ENCODE results near the gene ZNF366. TPM values are rescaled to one million over a fixed set of nuclear protein-coding genes. Genes with fewer than 3 reads are reported as not detected.

Gene ZNF366
- total and polyA plus RNA-seq, 2 of the 13 experiments (the other 11 are each of a cell fraction or from before 2014, with no cell fraction given): not detected

- intact Hi-C loops (cut with micrococcal nuclease; ENCODE audit: unreplicated experiment) (no loop called here), in situ Hi-C loops (cut with HindIII; ENCODE audit: extremely low pct_ligation_motif_present, low pct_unique_long_range_greater_than_20kb) (no loop called here)
- TF ChIP-seq MEIS1 (CRISPR knock-in tag; IDR thresholded peaks at IDR 0.05; ENCODE audit: borderline replicate concordance) (no peak), ZFAT (CRISPR knock-in tag; conservative IDR thresholded peaks at IDR 0.05) (no peak), ZBTB7B (CRISPR knock-in tag; IDR thresholded peaks at IDR 0.05) (no peak), NFE2L1 (CRISPR knock-in tag; IDR thresholded peaks at IDR 0.05; ENCODE audit: borderline replicate concordance) (no peak), MTA3 (CRISPR knock-in tag; IDR thresholded peaks at IDR 0.05) (no peak), E2F1 (CRISPR knock-in tag; IDR thresholded peaks at IDR 0.05) (no peak), IRX3 (CRISPR knock-in tag; IDR thresholded peaks at IDR 0.05; ENCODE audit: borderline replicate concordance, low read depth) (no peak), ZNF256 (CRISPR knock-in tag; conservative IDR thresholded peaks at IDR 0.05) (no peak), ZNF280B (CRISPR knock-in tag; IDR thresholded peaks at IDR 0.05; ENCODE audit: borderline replicate concordance) (no peak), ZNF589 (CRISPR knock-in tag; conservative IDR thresholded peaks at IDR 0.05) (no peak)
- Histone ChIP-seq H3K79me2 (ENCODE audit: insufficient read depth, low read length) (no peaks in the 10 kb centered on the region), H3K27ac (ENCODE audit: extremely low read length, insufficient read depth, low read length) (no peak overlapping the region), H3K27me3 (ENCODE audit: control insufficient read depth in 1 of 2, insufficient read depth in 2 of 2, low read length in 2 of 2) (peaks cover 0 to 15% of the 10 kb centered on the region in 2 experiments; a peak in 3 of 5 replicates), H3K4me2 (ENCODE audit: low read depth, low read length) (no peak overlapping the region), H3K4me1 (ENCODE audit: insufficient read depth, low read length) (no peaks in the 10 kb centered on the region), H3K4me3 (replicated peaks in 1 of 3; ENCODE audit: insufficient read depth in 1 of 3, low read depth in 2 of 3, low read length in 3 of 3) (no peak overlapping the region), H3K9ac (ENCODE audit: insufficient read depth, low read depth, low read length) (no peak overlapping the region), H2AFZ (ENCODE audit: low read length) (no peak overlapping the region), H3K9me3 (ENCODE audit: low read length) (no peaks in the 10 kb centered on the region), H4K20me1 (ENCODE audit: insufficient read depth, low read length) (no peaks in the 10 kb centered on the region), H3K36me3 (replicated peaks in 1 of 2; ENCODE audit: control insufficient read depth in 1 of 2, insufficient read depth in 2 of 2, low read length in 2 of 2) (no peaks in the 10 kb centered on the region)
- DNase-seq (ENCODE audit: low spot score) (no peak), FAIRE-seq (no peak), ATAC-seq (no peak)
- CTCF ChIA-PET (ENCODE audit: low intra/inter-chr PET ratio, low total read pairs): no interaction called here
- no TSS peak for BruUV-seq (replicated peaks)
- WGBS (ENCODE audit: low lambda C conversion rate): 6% methylated on average over 2 of the region's 2 CpGs
- POLR2A ChIA-PET: no interaction called here
Measured at GRCh38 chr5:72470826-72471225, 36.4 kb downstream of the ZNF366 start.

Data from HepG2 (cell line).